HG02588 (cell line): ENCODE measurements around the gene MAST4.

Experiments used
- ATAC-seq: cut with Tn5 transposase; IDR thresholded peaks from one replicate; pipeline ENCODE4 v1.9.1; 2021; ENCODE audit warnings: mild to moderate bottlenecking, moderate library complexity; ENCODE audit not compliant: unreplicated experiment

MAST4 gene

GRCh38 chr5:66985417-66985816 is 389.2 kb downstream of the MAST4 start:
- ATAC-seq = no peak

- ATAC-seq = no peak
These were observed 389.8 kb downstream of the MAST4 start for GRCh38 chr5:66986009-66986408.

- ATAC-seq = no peak
These were observed 390.3 kb downstream of the MAST4 start for GRCh38 chr5:66986534-66986933.

GRCh38 chr5:66987126-66987525 is 390.9 kb downstream of the MAST4 start:
- ATAC-seq = no peak

- no peak for ATAC-seq
These were observed 391.3 kb downstream of the MAST4 start for GRCh38 chr5:66987540-66987939.

- no peak for ATAC-seq
These were observed 392.0 kb downstream of the MAST4 start for GRCh38 chr5:66987949-66988838.

GRCh38 chr5:66989286-66989685 is 393.1 kb downstream of the MAST4 start:
- no peak for ATAC-seq

- no peak for ATAC-seq
These were observed 393.6 kb downstream of the MAST4 start for GRCh38 chr5:66989781-66990180.

GRCh38 chr5:66991746-66992145 is 395.6 kb downstream of the MAST4 start:
- ATAC-seq = no peak

- ATAC-seq = no peak
These were observed 396.4 kb downstream of the MAST4 start for GRCh38 chr5:66992547-66992946.

- ATAC-seq = no peak
These were observed 397.3 kb downstream of the MAST4 start for GRCh38 chr5:66993448-66993847.

- ATAC-seq = no peak
These were observed 397.7 kb downstream of the MAST4 start for GRCh38 chr5:66993882-66994281.

GRCh38 chr5:66994790-66995189 is 398.6 kb downstream of the MAST4 start:
- no peak for ATAC-seq

- ATAC-seq = no peak
These were observed 404.7 kb downstream of the MAST4 start for GRCh38 chr5:67000794-67001475.

- ATAC-seq = no peak
These were observed 406.9 kb downstream of the MAST4 start for GRCh38 chr5:67002832-67003684.

- ATAC-seq = no peak
These were observed 407.4 kb downstream of the MAST4 start for GRCh38 chr5:67003685-67003934.

GRCh38 chr5:67003935-67004729 is 407.9 kb downstream of the MAST4 start:
- no peak for ATAC-seq

GRCh38 chr5:67004730-67005350 is 408.6 kb downstream of the MAST4 start:
- no peak for ATAC-seq

- ATAC-seq = no peak
These were observed 409.7 kb downstream of the MAST4 start for GRCh38 chr5:67005737-67006499.

- ATAC-seq = no peak
These were observed 410.3 kb downstream of the MAST4 start for GRCh38 chr5:67006500-67006848.
